Activated naive CD4-positive, alpha-beta T cell treated with anti-CD3 and anti-CD28 coated beads, Interleukin-2, amount 50 U/mL, for 72 hours (primary cell): ENCODE measurements around the gene CIDEB. TPM values are rescaled to one million over a fixed set of nuclear protein-coding genes. Genes with fewer than 3 reads are reported as not detected.

ENCODE experiments used
- ATAC-seq, 2 donors: fragments of 150-1000 bp; cut with Tn5 transposase; 2 replicates each; pipeline ENCODE4 v1.10.0; 2021; ENCODE audit warnings: mild to moderate bottlenecking in 2 of 2, moderate library complexity in 2 of 2
- DNase-seq, 2 donors: peaks; one replicate each; pipeline ENCODE4 v3.0.0; 2021 to 2022; ENCODE audit warnings: low spot score in 2 of 2
- H3K27ac Mint-ChIP-seq, 2 donors: one replicate each; pipeline ENCODE4 v1.8.0; 2022; ENCODE audit warnings: mild to moderate bottlenecking in 2 of 2, mixed read lengths in 2 of 2
- H3K36me3 Mint-ChIP-seq, 2 donors: one replicate each; pipeline ENCODE4 v1.8.0; 2022; ENCODE audit warnings: mixed read lengths in 2 of 2
- H3K9me3 Mint-ChIP-seq, 2 donors: one replicate each; pipeline ENCODE4 v1.8.0; 2022; ENCODE audit warnings: mixed read lengths in 2 of 2
- total RNA-seq, 2 donors: library from RNA; stranded (reverse); gene quantifications; one replicate each; pipeline ENCODE4 v1.2.3, GENCODE V29; 2022

Gene CIDEB
- total RNA-seq, 2 donors from 2014 or later = 6.9 to 17.0 TPM

DNA sequence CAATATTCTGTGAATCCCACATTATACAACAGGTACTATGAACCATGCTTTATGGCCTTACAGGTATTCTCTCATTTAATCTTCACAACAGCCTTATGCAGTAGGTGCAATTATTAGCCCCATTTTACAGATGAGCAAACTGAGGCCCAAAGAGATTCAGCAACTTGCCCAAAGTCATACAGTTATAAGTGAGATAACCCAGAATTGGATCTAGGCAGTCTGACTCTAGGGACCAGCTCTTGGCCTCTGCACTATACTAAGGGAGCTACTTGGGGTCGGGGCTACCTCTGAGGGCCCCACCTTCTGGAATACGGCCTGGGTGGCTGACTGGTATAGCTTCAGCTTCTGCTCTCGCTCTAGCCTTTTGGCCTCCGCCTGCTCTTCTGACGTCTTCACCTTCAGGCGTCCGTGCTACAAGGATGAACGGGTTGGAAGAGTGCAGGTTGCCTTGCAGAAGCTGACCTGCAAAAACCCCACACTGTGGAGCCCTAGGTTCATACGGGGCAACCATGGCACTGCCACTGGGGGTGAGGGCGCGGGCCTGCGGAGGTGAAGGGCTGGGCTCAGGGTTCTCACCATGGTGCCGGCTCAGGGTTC lies 37.1 kb downstream of the CIDEB start:
- H3K27ac Mint-ChIP-seq = peak overlapping the region; percentile 90 to 95
- no peaks in the 10 kb centered on the region for H3K9me3 Mint-ChIP-seq
- peaks cover 5 to 7% of the 10 kb centered on the region in 2 donors for H3K36me3 Mint-ChIP-seq
- ATAC-seq = no peak
- DNase-seq = no peak

DNA sequence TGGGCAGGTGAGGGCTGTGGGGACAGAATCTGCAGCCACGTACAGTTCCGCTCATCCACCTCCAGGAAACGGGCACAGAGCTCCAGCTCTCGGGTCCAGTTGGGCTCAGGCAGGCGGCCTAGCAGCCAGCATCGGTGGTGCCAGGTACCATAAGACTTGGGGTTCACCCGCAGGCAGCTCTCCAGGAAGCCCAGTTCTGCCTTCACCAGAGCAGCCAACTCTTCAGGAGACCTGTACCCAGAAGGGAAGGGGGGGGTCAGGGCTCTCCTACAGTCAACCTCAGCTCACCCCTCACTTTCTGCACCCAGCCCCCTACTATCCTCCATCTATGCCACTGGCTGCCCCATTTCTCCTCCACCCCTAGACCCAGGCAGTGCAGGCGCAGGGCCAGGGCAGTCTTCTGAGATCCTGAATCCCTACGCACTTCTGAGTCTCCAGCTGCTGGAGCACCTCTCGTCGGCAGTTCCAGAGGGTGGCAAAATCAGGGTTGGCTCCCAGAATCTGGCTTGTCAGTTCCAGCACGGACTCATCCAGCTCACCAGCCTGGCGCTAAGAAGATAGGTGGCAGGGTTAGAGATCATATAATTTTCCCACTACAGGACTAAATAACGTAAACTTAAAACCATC lies 37.8 kb downstream of the CIDEB start:
- DNase-seq (no peak), ATAC-seq (no peak)
- no peak overlapping the region for H3K27ac Mint-ChIP-seq
- peaks cover 5 to 7% of the 10 kb centered on the region in 2 donors for H3K36me3 Mint-ChIP-seq
- H3K9me3 Mint-ChIP-seq = no peaks in the 10 kb centered on the region

DNA sequence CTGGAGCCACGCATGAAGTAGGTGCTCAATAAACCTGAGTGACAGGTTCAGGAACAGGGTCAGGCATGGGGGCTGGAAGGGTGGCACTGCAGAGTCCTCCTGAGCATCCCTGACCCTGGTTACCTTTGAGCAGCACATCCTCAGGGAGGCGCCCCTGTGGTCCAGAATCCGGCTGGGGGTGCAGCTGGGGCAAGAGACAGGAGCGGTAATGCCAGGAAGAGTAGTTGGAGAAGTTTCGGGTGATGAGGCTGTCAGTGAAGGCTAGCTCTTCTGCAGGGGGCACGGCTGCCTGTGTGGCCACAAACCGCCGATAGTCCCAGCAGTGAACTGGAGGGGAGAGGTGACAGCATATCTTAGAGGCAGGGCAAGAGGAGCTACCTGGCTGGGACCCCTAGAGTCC lies 38.4 kb downstream of the CIDEB start:
- ATAC-seq (no peak), DNase-seq (no peak)
- Mint-ChIP-seq H3K36me3 (peaks cover 5 to 7% of the 10 kb centered on the region in 2 donors), H3K9me3 (no peaks in the 10 kb centered on the region), H3K27ac (peak overlapping the region in 1 of 2 donors; percentile 63)

DNA sequence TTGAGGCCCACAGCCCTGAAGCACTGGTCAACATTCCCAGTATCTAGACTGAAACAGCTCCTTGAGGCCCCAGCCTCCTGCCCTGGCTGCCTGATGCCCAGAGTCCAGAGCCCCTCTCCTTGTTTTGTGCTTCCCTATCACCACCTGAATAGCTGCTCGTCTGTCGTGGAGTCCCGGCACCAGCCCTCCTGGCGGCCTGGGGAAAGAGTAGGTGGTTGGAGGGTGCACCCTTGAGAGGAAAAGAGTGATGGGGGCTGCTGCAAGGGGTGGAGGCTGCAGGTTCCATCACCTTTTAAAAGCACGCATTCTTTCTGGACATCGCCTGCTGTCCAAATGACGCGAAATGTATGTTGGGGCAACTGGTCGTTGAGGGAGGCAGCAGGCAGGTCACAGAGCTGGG lies 39.6 kb downstream of the CIDEB start:
- no peak overlapping the region for H3K27ac Mint-ChIP-seq
- ATAC-seq (no peak), DNase-seq (no peak)
- H3K9me3 Mint-ChIP-seq = no peaks in the 10 kb centered on the region
- peaks cover 5 to 7% of the 10 kb centered on the region in 2 donors for H3K36me3 Mint-ChIP-seq

DNA sequence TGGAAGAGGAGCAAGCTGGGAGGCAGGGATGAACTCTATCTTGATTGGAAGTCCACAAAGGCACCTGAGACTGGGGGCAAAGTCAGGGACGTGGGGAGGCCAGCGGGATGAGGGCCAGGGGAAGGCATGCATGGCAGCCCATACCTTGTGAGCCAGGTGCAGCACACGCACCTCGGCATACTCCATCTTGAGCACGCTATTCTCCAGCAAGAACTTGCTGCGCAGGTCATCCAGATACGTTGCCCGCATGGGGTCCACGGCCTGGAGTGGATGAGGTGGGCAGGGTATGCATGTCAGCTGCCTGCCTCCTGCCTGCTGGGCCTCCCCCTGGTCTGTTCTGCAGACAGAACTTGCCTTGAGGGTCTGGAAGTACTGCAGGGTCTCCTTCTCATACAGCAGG lies 40.3 kb downstream of the CIDEB start:
- peak overlapping the region in 1 of 2 donors; percentile 55 for H3K27ac Mint-ChIP-seq

DNA sequence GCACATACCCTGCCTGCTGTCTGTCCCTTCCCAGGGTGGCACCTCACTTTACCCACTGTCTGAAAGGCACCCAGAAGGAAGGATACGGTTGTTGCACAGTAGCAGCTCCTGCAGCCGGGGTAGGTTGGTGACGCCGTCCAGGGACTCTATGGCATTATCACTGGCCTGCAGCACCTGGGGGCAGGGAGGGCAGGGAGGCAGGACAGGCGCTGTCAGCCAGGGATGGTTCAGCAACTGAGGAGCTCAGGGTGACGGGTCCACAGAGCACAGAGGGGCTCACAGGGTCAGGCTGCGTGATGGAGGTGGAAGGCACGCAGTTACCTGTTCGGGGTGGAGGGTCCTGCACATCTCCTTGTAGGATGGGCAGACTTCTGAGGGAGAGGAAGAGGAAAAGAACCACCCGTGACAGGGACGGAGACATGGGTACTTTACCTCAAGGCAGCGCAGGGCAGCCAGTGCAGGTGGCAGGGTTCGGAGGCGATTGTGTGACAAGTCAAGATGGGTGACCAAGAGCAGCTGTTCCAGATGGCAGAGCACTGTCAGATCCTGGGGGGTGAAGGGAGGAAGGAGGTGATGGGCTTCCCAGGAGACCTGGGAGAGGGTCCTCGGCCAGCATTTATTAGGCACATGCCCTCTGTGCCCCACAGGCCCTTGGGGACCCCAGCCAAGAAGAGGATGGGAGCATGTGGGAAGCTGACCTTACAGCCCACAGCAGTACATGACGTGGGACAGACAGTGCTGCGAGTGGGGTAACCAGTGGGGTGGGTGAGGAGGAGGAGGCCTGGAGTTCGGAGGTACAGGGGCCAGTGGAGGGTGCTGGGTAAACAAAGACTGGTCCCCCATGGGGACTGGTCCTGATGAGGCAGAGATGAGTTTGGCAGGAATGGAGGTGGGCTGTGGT lies 41.2 kb downstream of the CIDEB start:
- DNase-seq = no peak
- no peak for ATAC-seq
- H3K36me3 Mint-ChIP-seq = peaks cover 5 to 7% of the 10 kb centered on the region in 2 donors
- H3K27ac Mint-ChIP-seq = peak overlapping the region; percentile 37 to 55
- no peaks in the 10 kb centered on the region for H3K9me3 Mint-ChIP-seq

More for the DNA sequence above, 40.3 kb downstream of the CIDEB start:
- H3K36me3 Mint-ChIP-seq = peaks cover 5 to 7% of the 10 kb centered on the region in 2 donors
- ATAC-seq (no peak), DNase-seq (no peak)
- H3K9me3 Mint-ChIP-seq = no peaks in the 10 kb centered on the region

DNA sequence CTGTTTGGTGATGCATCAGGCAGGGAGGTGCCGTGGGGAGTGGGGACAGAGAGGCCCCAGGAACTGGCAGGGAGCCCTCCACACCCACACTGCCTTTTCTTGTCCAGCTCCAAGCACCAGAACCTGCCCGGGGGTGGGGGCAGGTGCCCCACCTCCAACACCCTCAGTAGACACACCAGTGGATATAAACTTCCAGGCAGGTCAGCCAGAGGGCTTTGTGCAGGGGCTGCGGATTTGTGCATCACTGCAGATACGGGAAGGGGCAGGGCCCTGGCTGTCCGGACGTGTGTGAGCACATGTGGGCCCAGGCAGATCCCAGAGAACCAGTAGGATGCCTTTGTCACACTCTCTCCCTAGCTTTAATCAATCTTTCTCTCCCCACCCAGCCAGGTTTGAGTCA lies 43.5 kb downstream of the CIDEB start:
- no peaks in the 10 kb centered on the region for H3K9me3 Mint-ChIP-seq
- H3K36me3 Mint-ChIP-seq = peaks cover 7 to 11% of the 10 kb centered on the region in 2 donors
- DNase-seq (no peak), ATAC-seq (no peak)
- H3K27ac Mint-ChIP-seq = peak overlapping the region in 1 of 2 donors; percentile 55

DNA sequence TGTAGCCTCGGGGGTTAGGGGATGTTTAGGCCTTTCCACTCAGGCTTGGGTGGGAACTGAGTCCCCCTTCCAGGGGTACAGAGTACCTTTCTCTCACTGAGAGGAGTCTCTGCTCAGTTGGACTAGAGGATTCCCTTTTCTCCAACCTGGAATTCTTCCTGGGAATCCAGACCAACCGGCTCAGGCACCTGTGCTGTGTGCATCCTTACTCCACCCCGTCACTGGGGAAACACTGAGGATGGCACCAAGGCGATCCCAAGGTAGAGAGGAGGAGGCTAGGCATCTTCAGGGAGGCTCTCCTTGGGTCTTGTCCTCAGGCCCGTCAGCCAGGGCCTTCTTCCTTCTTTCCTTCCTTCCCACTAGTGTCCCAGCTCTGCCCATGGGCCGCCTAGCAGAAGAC lies 43.9 kb downstream of the CIDEB start:
- DNase-seq (no peak), ATAC-seq (no peak)
- peak overlapping the region in 1 of 2 donors; percentile 55 for H3K27ac Mint-ChIP-seq
- peaks cover 7 to 11% of the 10 kb centered on the region in 2 donors for H3K36me3 Mint-ChIP-seq
- H3K9me3 Mint-ChIP-seq = no peaks in the 10 kb centered on the region

DNA sequence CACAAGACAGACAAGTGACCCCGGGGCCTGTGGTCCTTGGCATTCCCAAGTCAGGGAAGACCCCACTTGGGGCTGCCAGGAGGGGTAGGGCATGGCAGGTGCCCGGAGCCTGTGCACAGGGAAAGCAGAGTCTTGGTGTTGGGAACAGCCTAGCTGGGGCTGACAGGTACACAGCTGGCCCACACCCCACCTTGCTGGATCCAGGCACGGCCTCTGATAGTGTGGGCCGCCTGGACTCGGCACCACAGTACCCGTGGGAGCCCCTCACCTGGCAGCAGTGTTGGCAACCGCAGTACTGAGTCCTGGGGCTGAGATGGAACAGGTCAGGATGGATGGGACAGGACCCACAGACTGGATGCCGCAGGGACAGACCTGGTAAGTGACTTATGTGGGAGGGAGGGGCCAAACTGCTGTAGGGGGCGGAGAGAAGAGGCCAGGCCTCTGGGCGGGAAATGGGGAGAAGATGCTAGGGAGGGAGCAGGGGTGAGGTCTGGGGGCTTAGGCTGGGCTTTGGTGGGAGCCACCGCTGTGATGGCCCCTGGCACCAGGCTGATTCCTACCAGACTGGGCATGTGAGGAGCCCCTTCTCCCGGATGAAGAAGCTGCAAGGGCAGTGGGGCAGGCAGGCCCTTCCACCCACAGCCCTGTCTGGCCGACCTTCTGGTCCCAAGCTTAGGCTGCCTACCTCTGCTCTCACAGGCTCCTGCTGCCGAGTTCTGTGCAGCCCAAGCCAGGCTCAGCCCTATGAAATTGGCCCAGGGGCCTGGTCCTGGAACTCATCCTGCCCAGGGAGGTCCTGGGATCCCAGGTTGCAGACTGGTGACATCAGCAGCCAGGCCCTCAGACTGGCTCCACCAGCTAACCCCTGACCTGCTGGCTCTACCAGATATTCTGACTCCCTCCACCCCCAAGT lies 44.7 kb downstream of the CIDEB start, which contains the start of gene TGM1:
TSS of gene TGM1 (minus strand) at position 357 of the 913 bp plus-strand sequence. CDS start 825 bp downstream, outside the sequence.
- Mint-ChIP-seq H3K36me3 (peaks cover 7 to 11% of the 10 kb centered on the region in 2 donors), H3K27ac (peak within 1 kb of the TSS; percentile 52 to 55), H3K9me3 (no peaks in the 10 kb centered on the region)
- ATAC-seq (peak; percentile 4 to 21), DNase-seq (no peak)

DNA sequence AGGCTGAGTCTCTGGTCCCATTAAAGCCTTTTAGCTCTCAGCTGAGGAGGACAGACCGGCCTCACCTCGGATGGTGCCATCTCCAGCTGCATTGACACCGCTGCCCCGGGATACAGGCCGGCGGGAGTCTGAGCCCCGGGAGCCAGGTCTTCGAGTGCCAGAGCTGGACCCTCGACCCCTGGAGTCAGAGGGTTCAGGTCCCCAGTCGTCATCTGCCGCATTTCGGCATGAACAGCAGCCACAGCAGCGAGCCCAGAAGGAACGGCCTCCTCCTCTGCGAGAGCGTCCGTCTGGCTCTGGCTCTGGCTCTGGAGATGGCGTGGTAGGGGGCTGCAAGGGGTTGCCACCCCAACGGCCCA lies 45.8 kb downstream of the CIDEB start:
- Mint-ChIP-seq H3K27ac (peak overlapping the region in 1 of 2 donors; percentile 52), H3K9me3 (no peaks in the 10 kb centered on the region)

DNA sequence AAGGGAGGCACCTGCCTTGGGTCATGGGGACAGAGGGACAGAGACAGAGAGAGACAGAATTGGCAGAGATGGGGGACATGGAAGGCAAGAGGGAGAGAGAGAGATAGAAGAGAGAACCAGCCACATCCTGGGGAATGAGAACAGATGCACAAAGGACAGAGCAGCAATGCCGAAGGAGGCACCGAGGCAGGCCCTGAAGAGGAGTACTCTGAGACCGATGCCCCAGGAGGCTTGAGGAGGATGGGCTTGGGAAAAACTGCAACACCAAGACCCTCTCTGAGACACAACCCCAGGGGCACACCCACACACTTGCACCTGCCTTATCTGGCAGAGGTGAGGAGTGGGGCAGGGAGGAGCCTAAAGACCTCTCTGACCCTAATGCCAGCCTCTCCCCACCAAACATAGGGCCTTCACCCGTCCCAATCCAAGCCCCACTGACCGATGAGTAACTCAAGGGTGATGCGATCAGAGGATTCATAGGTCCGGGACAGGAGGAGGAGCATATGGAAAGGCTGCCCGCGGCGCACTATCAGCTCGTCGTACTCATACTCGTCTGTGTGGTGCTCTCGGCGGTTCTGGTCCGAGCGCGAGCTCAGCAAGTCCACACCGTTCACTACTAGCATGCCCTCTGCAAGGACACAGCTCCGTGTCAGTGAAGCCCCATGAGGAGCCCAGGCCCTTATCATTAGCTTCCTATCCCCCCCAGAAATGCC lies 46.4 kb downstream of the CIDEB start:
- no peak overlapping the region for H3K27ac Mint-ChIP-seq
- no peak for ATAC-seq

More for the DNA sequence above, 45.8 kb downstream of the CIDEB start:
- ATAC-seq = no peak
- H3K36me3 Mint-ChIP-seq = peaks cover 2 to 6% of the 10 kb centered on the region in 2 donors
- no peak for DNase-seq

DNA sequence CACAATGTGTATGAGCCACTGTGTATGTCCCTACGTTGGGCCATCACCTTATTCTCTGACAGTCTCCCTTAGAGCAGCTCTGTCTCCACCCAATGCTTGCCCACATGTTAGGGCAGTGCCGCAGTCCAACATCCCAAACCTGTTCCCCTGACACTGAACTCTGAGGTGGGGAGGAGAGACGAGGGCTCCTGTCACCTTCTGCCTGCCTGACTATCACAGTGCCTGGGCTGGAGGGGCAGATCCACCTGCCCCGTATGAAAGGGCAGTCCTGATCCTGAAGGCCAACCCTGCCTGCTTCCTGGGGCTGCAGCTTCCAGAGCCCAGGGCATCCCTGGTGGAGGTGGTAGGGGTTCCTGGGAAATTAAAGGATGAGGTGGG lies 47.0 kb downstream of the CIDEB start:
- Mint-ChIP-seq H3K9me3 (no peaks in the 10 kb centered on the region), H3K27ac (no peak overlapping the region), H3K36me3 (peaks cover 0 to 5% of the 10 kb centered on the region in 2 donors)
- DNase-seq = no peak
- ATAC-seq = no peak

More for the DNA sequence above, 46.4 kb downstream of the CIDEB start:
- no peaks in the 10 kb centered on the region for H3K9me3 Mint-ChIP-seq
- no peak for DNase-seq
- H3K36me3 Mint-ChIP-seq = peaks cover 0 to 5% of the 10 kb centered on the region in 2 donors

DNA sequence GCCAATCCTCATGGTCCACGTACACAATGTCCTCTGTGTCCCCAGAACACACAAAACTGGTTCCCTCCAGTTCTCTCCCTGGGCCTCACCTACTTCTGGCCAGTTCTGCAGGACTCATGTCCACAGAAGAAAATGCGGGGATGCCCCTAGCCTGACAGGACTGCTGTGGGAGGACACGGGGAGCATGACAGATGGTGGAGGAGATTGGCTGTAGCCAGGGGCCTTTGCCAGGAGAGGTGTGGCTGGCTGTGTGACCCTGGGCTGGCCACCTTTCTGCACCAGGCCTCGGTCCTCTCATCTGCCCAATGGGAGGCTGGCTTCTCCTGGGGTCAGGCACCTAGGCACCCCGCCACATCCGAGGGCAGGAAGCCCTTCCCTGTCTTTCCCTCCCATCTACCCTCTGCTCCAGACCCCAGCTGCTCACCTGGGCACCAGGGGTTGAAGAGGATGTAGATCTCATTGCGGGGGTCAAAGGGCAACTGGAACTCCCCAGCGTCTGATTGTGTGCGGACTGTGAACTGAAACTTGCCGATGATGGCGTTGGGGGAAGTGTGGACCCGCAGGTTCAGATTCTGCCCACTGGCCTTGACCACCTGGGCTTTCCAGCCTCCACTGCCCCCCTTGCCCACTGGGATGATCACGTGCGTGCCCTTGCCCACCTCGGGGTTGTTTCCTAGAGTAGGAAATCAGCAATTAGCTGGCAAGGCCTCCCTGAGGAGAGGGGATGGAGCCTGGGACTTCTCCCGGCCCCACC lies 47.6 kb downstream of the CIDEB start:
- no peaks in the 10 kb centered on the region for H3K9me3 Mint-ChIP-seq
- ATAC-seq = no peak
- peak overlapping the region in 1 of 2 donors; percentile 65 for H3K27ac Mint-ChIP-seq
- DNase-seq = no peak
- peaks cover 0 to 7% of the 10 kb centered on the region in 2 donors for H3K36me3 Mint-ChIP-seq

DNA sequence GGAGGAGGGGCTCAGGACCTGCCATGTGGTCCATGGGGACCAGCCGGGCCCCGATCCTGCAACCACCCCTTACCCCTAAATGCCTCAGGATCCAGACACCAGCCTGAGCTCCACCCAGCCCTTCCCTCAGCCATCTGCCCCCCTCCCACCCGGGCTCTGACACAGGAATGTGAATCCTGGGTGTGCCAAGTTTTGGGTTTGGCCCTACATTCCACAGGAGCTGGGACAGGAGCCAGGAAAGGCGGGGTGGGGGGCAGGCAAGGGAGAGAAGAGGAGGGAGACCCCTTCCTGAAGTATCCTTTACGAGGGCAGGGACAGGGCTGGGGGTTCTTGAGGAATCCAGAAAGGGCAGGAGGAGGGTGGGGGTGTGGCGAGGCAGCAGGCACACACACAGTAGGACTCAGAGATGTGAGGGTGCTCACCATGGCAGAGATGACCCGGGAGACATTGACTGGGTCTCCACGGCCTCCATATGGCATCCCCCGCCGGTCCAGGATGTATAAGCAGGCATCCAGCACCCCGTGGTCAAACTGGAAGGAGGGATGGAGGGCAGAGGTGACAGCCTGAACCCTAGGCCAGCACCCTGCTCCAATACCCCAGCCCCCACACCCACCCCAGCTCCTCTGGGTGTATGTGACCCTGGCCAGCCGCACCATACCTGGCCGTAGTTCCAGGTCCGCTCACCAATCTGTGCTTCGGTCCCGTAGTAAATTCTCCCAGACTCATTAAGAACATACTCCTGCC lies 48.3 kb downstream of the CIDEB start:
- Mint-ChIP-seq H3K36me3 (peaks cover 0 to 15% of the 10 kb centered on the region in 2 donors), H3K9me3 (no peaks in the 10 kb centered on the region), H3K27ac (no peak overlapping the region)
- ATAC-seq (no peak), DNase-seq (no peak)
